Measurements from ENCODE around the gene ATP1A4.

Gene ATP1A4

GRCh38 chr1:160128636-160129035 is 22.8 kb upstream of the ATP1A4 start:
- no peak overlapping the region for H3K4me3 ChIP-seq (ENCODE audit: low read depth, low read length)
- TF ChIP-seq CTCF (IDR thresholded peaks at IDR 0.05; ENCODE audit: control insufficient read depth, extremely low read depth, insufficient read depth), result no peak
- no peak for DNase-seq (ENCODE audit: low read depth)

- TF ChIP-seq CTCF (IDR thresholded peaks at IDR 0.05; ENCODE audit: control insufficient read depth, extremely low read depth, insufficient read depth), result no peak
- no peak overlapping the region for H3K4me3 ChIP-seq (ENCODE audit: low read depth, low read length)
- no peak for DNase-seq (ENCODE audit: low read depth)
Observed at GRCh38 chr1:160129046-160129445, 22.4 kb upstream of the ATP1A4 start.

- no peak for TF ChIP-seq CTCF (IDR thresholded peaks at IDR 0.05; ENCODE audit: control insufficient read depth, extremely low read depth, insufficient read depth)
- no peak overlapping the region for H3K4me3 ChIP-seq (ENCODE audit: low read depth, low read length)
- no peak for DNase-seq (ENCODE audit: low read depth)
Observed at GRCh38 chr1:160129558-160129957, 21.8 kb upstream of the ATP1A4 start.

GRCh38 chr1:160129966-160130365 is 21.4 kb upstream of the ATP1A4 start:
- no peak overlapping the region for H3K4me3 ChIP-seq (ENCODE audit: low read depth, low read length)
- no peak for DNase-seq (ENCODE audit: low read depth)
- TF ChIP-seq CTCF (IDR thresholded peaks at IDR 0.05; ENCODE audit: control insufficient read depth, extremely low read depth, insufficient read depth), result no peak

- no peak for TF ChIP-seq CTCF (IDR thresholded peaks at IDR 0.05; ENCODE audit: control insufficient read depth, extremely low read depth, insufficient read depth)
- DNase-seq (ENCODE audit: low read depth), result no peak
- no peak overlapping the region for H3K4me3 ChIP-seq (ENCODE audit: low read depth, low read length)
Observed at GRCh38 chr1:160130486-160130885, 20.9 kb upstream of the ATP1A4 start.

GRCh38 chr1:160130939-160131338 is 20.5 kb upstream of the ATP1A4 start:
- TF ChIP-seq CTCF (IDR thresholded peaks at IDR 0.05; ENCODE audit: control insufficient read depth, extremely low read depth, insufficient read depth), result no peak
- no peak for DNase-seq (ENCODE audit: low read depth)
- no peak overlapping the region for H3K4me3 ChIP-seq (ENCODE audit: low read depth, low read length)

- no peak overlapping the region for H3K4me3 ChIP-seq (ENCODE audit: low read depth, low read length)
- no peak for TF ChIP-seq CTCF (IDR thresholded peaks at IDR 0.05; ENCODE audit: control insufficient read depth, extremely low read depth, insufficient read depth)
- DNase-seq (ENCODE audit: low read depth), result peak; percentile 69
Observed at GRCh38 chr1:160131803-160132565, 19.4 kb upstream of the ATP1A4 start.

Data from LNCaP clone FGC (cell line).